ENCODE data around the gene GDI2.
A peak's percentile ranks its signal among the peaks of the same experiment; 100 is the strongest.

The GDI2 gene

GRCh38 chr10:5814110-5815107 is 1.2 kb upstream of the GDI2 start:
- Histone ChIP-seq H3K36me3 (replicated peaks; ENCODE audit: insufficient read depth, low read length) (no peaks in the 10 kb centered on the region), H2AFZ (ENCODE audit: low read length) (peak overlapping the region; percentile 32; the same call in 1 of the 2 replicates), H3F3A (ENCODE audit: insufficient read depth, low read length) (peaks cover 19% of the 10 kb centered on the region; the same call in 1 of the 2 replicates), H3K27ac (ENCODE audit: low read length) (peak overlapping the region; percentile 89), H3K4me3 (ENCODE audit: low read length) (peak overlapping the region; percentile 62), H3K27me3 (replicated peaks; ENCODE audit: insufficient read depth, low read length) (no peaks in the 10 kb centered on the region), H3K9ac (ENCODE audit: low read length) (peak overlapping the region; percentile 98), H3K4me1 (ENCODE audit: low read length) (peaks cover 19% of the 10 kb centered on the region), H4K20me1 (ENCODE audit: insufficient read depth, low read length) (peaks cover 24% of the 10 kb centered on the region), H3K9me2 (replicated peaks; ENCODE audit: insufficient read depth, low read length) (no peaks in the 10 kb centered on the region), H3K4me2 (ENCODE audit: low read depth, low read length) (peak overlapping the region; percentile 72), H3K79me2 (ENCODE audit: low read length) (peaks cover 38% of the 10 kb centered on the region), H3K9me3 (replicated peaks; ENCODE audit: insufficient read depth, low read length) (no peaks in the 10 kb centered on the region)
- DNase-seq, result peak; percentile 62
- no peak for TF ChIP-seq CTCF (IDR thresholded peaks at IDR 0.05; ENCODE audit: low read length)
- no peak for TF ChIP-seq EZH2phosphoT487 (IDR thresholded peaks at IDR 0.05; ENCODE audit: low read length)
- TF ChIP-seq EZH2 (optimal IDR thresholded peaks at IDR 0.05; ENCODE audit: low read depth, low read length), result no peak

DNA sequence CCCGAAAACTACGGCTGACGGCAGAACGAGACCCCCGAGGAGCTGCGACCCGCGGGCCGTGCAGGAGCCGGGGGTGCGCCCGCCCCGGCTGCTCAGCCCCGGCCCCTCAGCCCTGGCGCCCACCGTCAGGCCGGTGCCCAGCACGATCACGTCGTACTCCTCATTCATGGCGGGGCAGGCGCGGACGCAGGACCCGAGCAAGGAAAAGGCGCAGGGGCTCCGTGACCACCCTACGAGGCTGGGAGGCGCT is 218 bp downstream of the GDI2 start:
- peaks cover 22% of the 10 kb centered on the region for H3K4me1 ChIP-seq (ENCODE audit: low read length)
- peaks cover 19% of the 10 kb centered on the region; the same call in 1 of the 2 replicates for H3F3A ChIP-seq (ENCODE audit: insufficient read depth, low read length)
- H3K9ac ChIP-seq (ENCODE audit: low read length), result peak overlapping the region; percentile 98
- H3K9me3 ChIP-seq (replicated peaks; ENCODE audit: insufficient read depth, low read length), result no peaks in the 10 kb centered on the region
- TF ChIP-seq CTCF (IDR thresholded peaks at IDR 0.05; ENCODE audit: low read length), result no peak
- TF ChIP-seq EZH2phosphoT487 (IDR thresholded peaks at IDR 0.05; ENCODE audit: low read length), result no peak
- no peak for TF ChIP-seq EZH2 (optimal IDR thresholded peaks at IDR 0.05; ENCODE audit: low read depth, low read length)
- H3K4me2 ChIP-seq (ENCODE audit: low read depth, low read length), result peak overlapping the region; percentile 81; the same call in 1 of the 2 replicates
- H3K27ac ChIP-seq (ENCODE audit: low read length), result peak overlapping the region; percentile 89
- H3K27me3 ChIP-seq (replicated peaks; ENCODE audit: insufficient read depth, low read length), result no peaks in the 10 kb centered on the region
- DNase-seq, result no peak
- H2AFZ ChIP-seq (ENCODE audit: low read length), result peak overlapping the region; percentile 84
- H3K9me2 ChIP-seq (replicated peaks; ENCODE audit: insufficient read depth, low read length), result no peaks in the 10 kb centered on the region
- no peaks in the 10 kb centered on the region for H3K36me3 ChIP-seq (replicated peaks; ENCODE audit: insufficient read depth, low read length)
- H4K20me1 ChIP-seq (ENCODE audit: insufficient read depth, low read length), result peaks cover 31% of the 10 kb centered on the region
- H3K79me2 ChIP-seq (ENCODE audit: low read length), result peaks cover 52% of the 10 kb centered on the region
- peak overlapping the region; percentile 95 for H3K4me3 ChIP-seq (ENCODE audit: low read length)

DNA sequence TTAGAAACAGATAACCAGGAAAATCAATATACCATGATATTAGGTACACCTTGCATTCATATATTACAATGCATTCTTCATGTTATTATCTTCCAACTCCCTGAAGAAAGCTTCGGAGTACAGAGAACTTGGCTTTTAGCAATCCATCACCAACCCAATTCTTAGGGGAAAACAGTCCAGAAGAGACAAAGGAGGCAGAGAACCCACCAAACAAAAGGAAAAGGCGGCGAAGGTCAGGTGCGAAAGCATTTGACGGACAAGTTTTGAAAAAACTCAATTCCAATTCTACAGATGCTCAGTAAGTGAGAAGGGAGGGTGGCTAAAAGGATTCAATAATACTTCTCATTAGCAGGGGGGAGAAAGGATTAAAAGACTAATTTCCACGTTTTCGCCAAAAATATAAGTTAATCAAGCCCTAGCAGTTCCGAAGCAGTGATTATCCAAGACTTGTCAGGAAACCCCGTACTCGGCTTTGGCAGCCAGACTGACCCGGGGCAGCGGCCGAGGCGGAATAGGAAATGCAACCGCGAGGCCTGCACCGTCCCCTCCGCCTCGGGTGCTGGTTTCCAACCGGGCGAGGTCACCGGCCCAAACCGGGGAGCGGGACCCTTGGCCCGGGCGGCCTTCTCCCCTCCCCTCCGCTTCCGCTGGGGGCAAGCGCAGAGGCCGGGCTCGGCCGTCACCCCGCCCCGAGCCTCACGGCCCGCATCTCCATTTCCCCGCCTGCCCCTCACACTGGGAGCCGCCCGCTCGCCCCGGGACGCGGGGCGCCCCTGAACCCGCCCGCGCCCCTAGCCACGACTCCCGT is 747 bp downstream of the GDI2 start:
- Histone ChIP-seq H2AFZ (ENCODE audit: low read length) (peak overlapping the region; percentile 84), H3K79me2 (ENCODE audit: low read length) (peaks cover 57% of the 10 kb centered on the region), H3K9me3 (replicated peaks; ENCODE audit: insufficient read depth, low read length) (no peaks in the 10 kb centered on the region), H3K4me3 (ENCODE audit: low read length) (peak overlapping the region; percentile 95), H3K9ac (ENCODE audit: low read length) (peak overlapping the region; percentile 98), H3K4me2 (ENCODE audit: low read depth, low read length) (peak overlapping the region; percentile 81), H3K36me3 (replicated peaks; ENCODE audit: insufficient read depth, low read length) (no peaks in the 10 kb centered on the region; the same call in 1 of the 2 replicates), H3K27me3 (replicated peaks; ENCODE audit: insufficient read depth, low read length) (no peaks in the 10 kb centered on the region), H3K9me2 (replicated peaks; ENCODE audit: insufficient read depth, low read length) (no peaks in the 10 kb centered on the region), H3K27ac (ENCODE audit: low read length) (peak overlapping the region; percentile 89), H3K4me1 (ENCODE audit: low read length) (peaks cover 25% of the 10 kb centered on the region), H4K20me1 (ENCODE audit: insufficient read depth, low read length) (peaks cover 36% of the 10 kb centered on the region), H3F3A (ENCODE audit: insufficient read depth, low read length) (peaks cover 19% of the 10 kb centered on the region; the same call in 1 of the 2 replicates)
- TF ChIP-seq EZH2phosphoT487 (IDR thresholded peaks at IDR 0.05; ENCODE audit: low read length) (no peak), CTCF (IDR thresholded peaks at IDR 0.05; ENCODE audit: low read length) (no peak), EZH2 (optimal IDR thresholded peaks at IDR 0.05; ENCODE audit: low read depth, low read length) (no peak)
- peak; percentile 44 for DNase-seq

Data from MM.1S (cell line).